Testis (tissue), 3 donors: ENCODE measurements around the gene LAMA3. TPM values are rescaled to one million over a fixed set of nuclear protein-coding genes. Genes with fewer than 3 reads are reported as not detected.

ENCODE experiments used
- DNase-seq: peaks from one replicate; pipeline ENCODE4 v3.0.0-alpha.2; 2019
- H3K27ac ChIP-seq, 2 donors: fragments of 200-600 bp; sonication (generic); one replicate each; pipeline ENCODE4 v1.5.1; 2019
- H3K27me3 ChIP-seq: fragments of 200-600 bp; sonication (generic); one replicate; pipeline ENCODE4 v1.5.1; 2019
- H3K36me3 ChIP-seq: fragments of 200-600 bp; sonication (generic); one replicate; pipeline ENCODE4 v1.5.1; 2017; ENCODE audit warnings: low read depth; ENCODE audit errors: missing control alignments
- H3K4me1 ChIP-seq: fragments of 200-600 bp; sonication (generic); one replicate; pipeline ENCODE4 v1.5.1; 2019
- H3K4me3 ChIP-seq, 2 donors: fragments of 200-600 bp; sonication (generic); one replicate each; pipeline ENCODE4 v1.5.1; 2017 to 2019
- H3K9me3 ChIP-seq: fragments of 200-600 bp; sonication (generic); one replicate; pipeline ENCODE4 v1.5.1; 2017
- POLR2A ChIP-seq: fragments of 450-650 bp; IDR thresholded peaks from one replicate; pipeline ENCODE4 v1.6.1; 2017; ENCODE audit warnings: antibody characterized with exemption, mild to moderate bottlenecking, moderate library complexity
- whole genome bisulfite sequencing, 2 donors: methylation state at CpG; one replicate each; pipeline ENCODE4 v1.1.5; 2018; 5-methylcytosine and 5-hydroxymethylcytosine counted together
- intact Hi-C: fragments of 100-400 bp; cut with DNase I; formaldehyde crosslinking; loops from one replicate; pipeline ENCODE4 v1.15.1; 2023; ENCODE audit warnings: low total_unique reads
- polyA plus RNA-seq: library from polyadenylated mRNA; stranded (reverse); fragments of 350-450 nt; fragmentation: Illumina TruSeq; extraction: RNeasy Lipid Tissue Mini Kit (QIAGEN cat#74804); gene quantifications from one replicate; pipeline ENCODE4 v1.2.3, GENCODE V29; 2014; ENCODE audit warnings: low read depth, low replicate concordance; ENCODE audit not compliant: insufficient read depth
- total RNA-seq, 2 donors: library from RNA; depleted of rRNA; stranded (reverse); fragments of >200 nt; gene quantifications; one replicate each; pipeline ENCODE4 v1.2.3, GENCODE V29; 2016
- TF ChIP-seq, protein P1 (sequence below), 3 experiments: fragments of 450-650 bp in 2 of 3; fragments of 200-600 bp in 1 of 3; sonication (generic) in 1 of 3; IDR thresholded peaks; one replicate each; pipeline ENCODE4 v1.5.1; 2016 to 2019; ENCODE audit warnings: antibody characterized with exemption in 3 of 3, mild to moderate bottlenecking in 2 of 3, moderate library complexity in 1 of 3

The LAMA3 gene
- total and polyA plus RNA-seq, 3 donors from 2014 or later, result 11.9 to 22.1 (median 14.1) TPM

DNA sequence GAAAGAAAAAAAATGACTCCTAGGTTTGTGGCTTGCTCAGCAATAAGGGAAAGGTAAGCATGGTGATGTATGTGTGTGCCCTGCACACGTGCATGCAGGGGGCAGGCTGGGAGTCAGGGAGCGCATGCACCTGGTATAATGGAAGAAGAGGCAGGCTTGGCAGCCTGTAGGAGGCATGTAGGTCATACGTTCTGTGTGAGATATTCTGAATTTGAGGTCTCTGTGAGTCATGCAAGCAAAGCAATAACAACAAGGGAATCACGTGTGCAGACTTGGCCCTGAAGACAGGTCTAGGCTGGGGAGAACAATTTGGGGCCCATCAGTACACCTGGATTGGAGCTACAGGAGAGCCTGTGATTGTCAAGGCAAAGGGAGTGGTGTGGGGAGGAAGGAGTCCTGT, 230.8 kb downstream of the LAMA3 start:
- Histone ChIP-seq H3K27ac (no peak overlapping the region), H3K27me3 (no peaks in the 10 kb centered on the region), H3K4me3 (no peak overlapping the region), H3K4me1 (no peaks in the 10 kb centered on the region), H3K36me3 (no peaks in the 10 kb centered on the region), H3K9me3 (no peaks in the 10 kb centered on the region)
- no peak for TF ChIP-seq POLR2A
- TF ChIP-seq, protein P1, sequence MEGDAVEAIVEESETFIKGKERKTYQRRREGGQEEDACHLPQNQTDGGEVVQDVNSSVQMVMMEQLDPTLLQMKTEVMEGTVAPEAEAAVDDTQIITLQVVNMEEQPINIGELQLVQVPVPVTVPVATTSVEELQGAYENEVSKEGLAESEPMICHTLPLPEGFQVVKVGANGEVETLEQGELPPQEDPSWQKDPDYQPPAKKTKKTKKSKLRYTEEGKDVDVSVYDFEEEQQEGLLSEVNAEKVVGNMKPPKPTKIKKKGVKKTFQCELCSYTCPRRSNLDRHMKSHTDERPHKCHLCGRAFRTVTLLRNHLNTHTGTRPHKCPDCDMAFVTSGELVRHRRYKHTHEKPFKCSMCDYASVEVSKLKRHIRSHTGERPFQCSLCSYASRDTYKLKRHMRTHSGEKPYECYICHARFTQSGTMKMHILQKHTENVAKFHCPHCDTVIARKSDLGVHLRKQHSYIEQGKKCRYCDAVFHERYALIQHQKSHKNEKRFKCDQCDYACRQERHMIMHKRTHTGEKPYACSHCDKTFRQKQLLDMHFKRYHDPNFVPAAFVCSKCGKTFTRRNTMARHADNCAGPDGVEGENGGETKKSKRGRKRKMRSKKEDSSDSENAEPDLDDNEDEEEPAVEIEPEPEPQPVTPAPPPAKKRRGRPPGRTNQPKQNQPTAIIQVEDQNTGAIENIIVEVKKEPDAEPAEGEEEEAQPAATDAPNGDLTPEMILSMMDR (IDR thresholded peaks at IDR 0.05), result no peak
- 84 to 90% methylated on average over 4 of the region's 4 CpGs for WGBS, 2 donors
- DNase-seq, result no peak
- intact Hi-C loops, result no loop called here

GRCh38 chr18:23921716-23922285, 232.5 kb downstream of the LAMA3 start:
- Histone ChIP-seq H3K36me3 (no peaks in the 10 kb centered on the region), H3K27ac (no peak overlapping the region), H3K4me3 (no peak overlapping the region), H3K4me1 (no peaks in the 10 kb centered on the region), H3K27me3 (no peaks in the 10 kb centered on the region), H3K9me3 (no peaks in the 10 kb centered on the region)
- no peak for DNase-seq
- intact Hi-C loops, result no loop called here
- no peak for TF ChIP-seq POLR2A
- TF ChIP-seq, protein P1 (IDR thresholded peaks at IDR 0.05), result no peak
- WGBS, 2 donors, result 90 to 94% methylated on average over 12 of the region's 12 CpGs

GRCh38 chr18:23922939-23923338, 233.7 kb downstream of the LAMA3 start:
- no peaks in the 10 kb centered on the region for H3K27me3 ChIP-seq
- H3K36me3 ChIP-seq, result no peaks in the 10 kb centered on the region
- DNase-seq, result no peak
- no peaks in the 10 kb centered on the region for H3K4me1 ChIP-seq
- no peak overlapping the region for H3K27ac ChIP-seq
- 95 to 96% methylated on average over 1 of the region's 1 CpG for WGBS, 2 donors
- H3K9me3 ChIP-seq, result no peaks in the 10 kb centered on the region
- H3K4me3 ChIP-seq, result no peak overlapping the region
- TF ChIP-seq, protein P1 (IDR thresholded peaks at IDR 0.05), result no peak
- no peak for TF ChIP-seq POLR2A
- intact Hi-C loops, result no loop called here

- TF ChIP-seq POLR2A, result no peak
- TF ChIP-seq, protein P1 (IDR thresholded peaks at IDR 0.05), result no peak
- Histone ChIP-seq H3K36me3 (no peaks in the 10 kb centered on the region), H3K4me3 (no peak overlapping the region), H3K27ac (no peak overlapping the region), H3K9me3 (no peaks in the 10 kb centered on the region), H3K4me1 (no peaks in the 10 kb centered on the region), H3K27me3 (no peaks in the 10 kb centered on the region)
- intact Hi-C loops, result no loop called here
- no peak for DNase-seq
- WGBS, 2 donors, result 100% methylated on average over 1 of the region's 1 CpG
Observed at GRCh38 chr18:23924813-23925212, 235.6 kb downstream of the LAMA3 start.

DNA sequence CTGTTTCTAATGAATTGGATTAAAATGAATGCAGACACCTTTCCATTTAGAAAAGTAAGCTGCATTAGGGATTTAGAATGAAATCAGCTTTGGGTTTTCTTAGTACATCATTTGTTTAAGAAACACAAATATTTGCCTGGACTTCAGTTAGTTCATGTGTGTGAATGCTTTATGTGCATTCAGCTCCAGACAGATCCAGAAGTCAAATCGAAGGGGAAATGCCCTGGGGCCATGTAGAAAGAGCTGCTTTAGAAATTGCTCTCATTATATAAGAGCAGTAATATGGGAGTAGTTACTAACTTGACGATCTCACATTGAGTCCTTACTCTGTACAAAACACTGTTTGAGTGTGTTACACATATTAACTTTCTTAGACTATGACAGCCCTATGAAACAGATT, 237.3 kb downstream of the LAMA3 start:
- no peaks in the 10 kb centered on the region for H3K36me3 ChIP-seq
- intact Hi-C loops, result no loop called here

More for the DNA sequence above, 237.3 kb downstream of the LAMA3 start:
- DNase-seq, result no peak
- Histone ChIP-seq H3K9me3 (no peaks in the 10 kb centered on the region), H3K4me3 (no peak overlapping the region), H3K27ac (no peak overlapping the region), H3K27me3 (no peaks in the 10 kb centered on the region), H3K4me1 (no peaks in the 10 kb centered on the region)
- TF ChIP-seq, protein P1 (IDR thresholded peaks at IDR 0.05), result no peak
- TF ChIP-seq POLR2A, result no peak
- 87 to 88% methylated on average over 2 of the region's 2 CpGs for WGBS, 2 donors
